K562 (cell line): ENCODE measurements around the gene NDST4. TPM values are rescaled to one million over a fixed set of nuclear protein-coding genes. Genes with fewer than 3 reads are reported as not detected.

Source experiments
- DNMT1 ChIP-seq: fragments of 450-650 bp; IDR thresholded peaks from 2 replicates; pipeline ENCODE4 v1.6.1; 2016; ENCODE audit warnings: antibody characterized with exemption, mild to moderate bottlenecking
- GTF2B ChIP-seq: IDR thresholded peaks from 2 replicates; pipeline ENCODE4 v1.6.1; 2011; ENCODE audit not compliant: insufficient read length; ENCODE audit errors: extremely low read depth
- RREB1 ChIP-seq: fragments of 250-450 bp; sonication (Bioruptor Pico); IDR thresholded peaks from 2 replicates; pipeline ENCODE4 v1.4.0; 2020
- SRSF3 ChIP-seq: fragments of 200-400 bp; formaldehyde crosslinking; IDR thresholded peaks from 2 replicates; pipeline ENCODE4 v1.6.1; 2016; ENCODE audit warnings: mild to moderate bottlenecking, low read length, moderate library complexity; ENCODE audit not compliant: insufficient read depth
- polyA plus RNA-seq, 8 experiments: library from polyadenylated mRNA; depleted of rRNA in 4 of 8; stranded (reverse) in 5 of 8; unstranded in 3 of 8; fragments of >200 nt; fragmentation: Nextera tagmentation in 2 of 8; fragmentation: Illumina TruSeq in 1 of 8; extraction: Ambion mirVana in 2 of 8; extraction: Trizol in 1 of 8; gene quantifications; 2 replicates each; pipeline versions ENCODE4 v1.2.1 to v1.2.3, GENCODE V29; 2011 to 2014; ENCODE audit warnings: inconsistent platforms in 1 of 8, missing spikeins in 1 of 8
- total RNA-seq, 7 experiments: library from RNA; depleted of rRNA in 6 of 7; stranded (reverse); fragments of >200 nt in 6 of 7; fragmentation: Illumina TruSeq in 2 of 7; extraction: Trizol in 2 of 7; gene quantifications; 2 replicates each; pipeline versions ENCODE4 v1.2.1 to v1.2.3, GENCODE V29; 2011 to 2021; ENCODE audit warnings: low replicate concordance in 1 of 7
- TF ChIP-seq, protein P1 (sequence below): sonication (generic); formaldehyde crosslinking; IDR thresholded peaks from 2 replicates; pipeline ENCODE4 v1.8.0; 2022; ENCODE audit warnings: missing genetic modification reagents, mild to moderate bottlenecking, borderline replicate concordance

Gene NDST4
- total and polyA plus RNA-seq, 9 of the 15 experiments (the other 6 are each of a cell fraction or from before 2014, with no cell fraction given), result not detected

DNA sequence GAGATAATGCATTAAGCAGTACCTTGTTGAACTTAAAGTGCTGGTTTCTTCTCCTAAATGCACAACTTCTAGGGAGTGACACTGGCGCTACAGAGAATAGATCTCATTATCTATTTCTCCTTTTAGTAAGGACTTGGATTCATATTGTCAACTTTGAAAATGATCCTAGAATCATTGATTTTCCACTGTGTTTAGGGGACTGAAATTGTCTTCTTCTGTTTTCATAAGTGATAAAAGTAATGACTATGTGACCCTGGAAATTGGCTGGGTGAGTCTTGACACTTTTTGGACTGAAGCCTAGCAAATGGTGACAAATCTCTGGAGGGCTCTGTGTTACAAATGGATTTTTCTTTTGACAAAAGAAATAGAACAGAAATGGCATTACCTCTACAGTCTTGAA is 167.8 kb downstream of the NDST4 start (continued):
- TF ChIP-seq GTF2B (no peak), RREB1 (CRISPR knock-in tag) (no peak), DNMT1 (no peak), SRSF3 (no peak)
- TF ChIP-seq, protein P1, sequence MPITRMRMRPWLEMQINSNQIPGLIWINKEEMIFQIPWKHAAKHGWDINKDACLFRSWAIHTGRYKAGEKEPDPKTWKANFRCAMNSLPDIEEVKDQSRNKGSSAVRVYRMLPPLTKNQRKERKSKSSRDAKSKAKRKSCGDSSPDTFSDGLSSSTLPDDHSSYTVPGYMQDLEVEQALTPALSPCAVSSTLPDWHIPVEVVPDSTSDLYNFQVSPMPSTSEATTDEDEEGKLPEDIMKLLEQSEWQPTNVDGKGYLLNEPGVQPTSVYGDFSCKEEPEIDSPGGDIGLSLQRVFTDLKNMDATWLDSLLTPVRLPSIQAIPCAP (CRISPR knock-in tag), result no peak
